ENCODE data around the gene ERCC3. TPM values are rescaled to one million over a fixed set of nuclear protein-coding genes. Genes with fewer than 3 reads are reported as not detected.

The ERCC3 gene
- total RNA-seq, 1 experiment from 2014 or later: 48.1 TPM

DNA sequence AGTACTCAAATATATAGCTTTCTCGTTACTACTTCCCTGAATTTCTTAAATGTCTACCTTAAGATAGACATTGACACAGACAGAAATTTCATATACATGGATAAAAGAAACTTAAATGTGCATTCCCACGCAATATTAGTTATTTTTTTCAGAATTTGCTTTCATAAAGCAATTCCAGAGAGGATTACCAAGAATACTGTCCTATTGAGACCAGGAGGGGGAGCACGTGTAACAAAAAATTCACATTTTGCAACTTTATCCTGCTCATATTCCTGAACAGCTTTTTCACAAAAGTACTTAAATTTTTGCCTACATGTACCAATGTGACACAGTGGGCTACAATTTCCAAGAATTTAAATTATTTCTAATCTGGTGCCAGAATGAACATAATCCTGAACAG lies 30.7 kb upstream of the ERCC3 start:
- ChIA-PET POLR2A (no interaction called here), CTCF (interaction anchor here (0.7 to 2.1 kb wide), 5 partner anchors 16 to 156 kb away, joined by 3 to 10 read pairs (median 4); no protein-coding TSS in a partner anchor)
- Mint-ChIP-seq H3K9me3 (peaks cover 5% of the 10 kb centered on the region), H3K4me3 (no peak overlapping the region), H3K27ac (no peak overlapping the region), H3K36me3 (peaks cover 14% of the 10 kb centered on the region), H3K27me3 (ENCODE audit: low read depth) (no peaks in the 10 kb centered on the region), H3K4me1 (no peaks in the 10 kb centered on the region)
- no peak for DNase-seq (ENCODE audit: low spot score)
- TF ChIP-seq RORB (CRISPR knock-in tag; IDR thresholded peaks at IDR 0.05): no peak
- TF ChIP-seq, protein P1, sequence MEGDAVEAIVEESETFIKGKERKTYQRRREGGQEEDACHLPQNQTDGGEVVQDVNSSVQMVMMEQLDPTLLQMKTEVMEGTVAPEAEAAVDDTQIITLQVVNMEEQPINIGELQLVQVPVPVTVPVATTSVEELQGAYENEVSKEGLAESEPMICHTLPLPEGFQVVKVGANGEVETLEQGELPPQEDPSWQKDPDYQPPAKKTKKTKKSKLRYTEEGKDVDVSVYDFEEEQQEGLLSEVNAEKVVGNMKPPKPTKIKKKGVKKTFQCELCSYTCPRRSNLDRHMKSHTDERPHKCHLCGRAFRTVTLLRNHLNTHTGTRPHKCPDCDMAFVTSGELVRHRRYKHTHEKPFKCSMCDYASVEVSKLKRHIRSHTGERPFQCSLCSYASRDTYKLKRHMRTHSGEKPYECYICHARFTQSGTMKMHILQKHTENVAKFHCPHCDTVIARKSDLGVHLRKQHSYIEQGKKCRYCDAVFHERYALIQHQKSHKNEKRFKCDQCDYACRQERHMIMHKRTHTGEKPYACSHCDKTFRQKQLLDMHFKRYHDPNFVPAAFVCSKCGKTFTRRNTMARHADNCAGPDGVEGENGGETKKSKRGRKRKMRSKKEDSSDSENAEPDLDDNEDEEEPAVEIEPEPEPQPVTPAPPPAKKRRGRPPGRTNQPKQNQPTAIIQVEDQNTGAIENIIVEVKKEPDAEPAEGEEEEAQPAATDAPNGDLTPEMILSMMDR (IDR thresholded peaks at IDR 0.05): peak; percentile 29; the same call in 1 of the 2 replicates
- ATAC-seq: no peak

DNA sequence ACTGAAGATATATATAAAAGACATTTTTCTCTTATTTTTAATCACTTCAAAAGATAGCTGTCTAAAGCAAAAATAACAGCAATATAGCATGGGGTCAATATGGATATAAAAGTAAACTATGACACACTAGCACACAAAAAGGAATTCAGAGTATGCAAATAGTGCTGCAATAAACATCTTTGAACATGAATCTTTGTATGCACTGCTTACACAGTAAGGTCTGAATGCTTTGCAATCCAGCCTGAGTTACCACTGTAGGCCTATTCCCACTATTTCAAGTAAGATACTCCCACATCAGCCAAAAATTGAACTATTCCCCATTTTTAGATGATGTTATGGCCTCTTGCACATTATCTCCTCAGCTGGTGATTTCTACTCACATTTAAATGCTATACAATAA lies 27.4 kb upstream of the ERCC3 start:
- DNase-seq (ENCODE audit: low spot score): no peak
- no peak for TF ChIP-seq NR2C2 (CRISPR knock-in tag; IDR thresholded peaks at IDR 0.05)
- TF ChIP-seq ZNF317 (CRISPR knock-in tag; IDR thresholded peaks at IDR 0.05; ENCODE audit: borderline replicate concordance, low read depth): no peak
- TF ChIP-seq, protein P2, sequence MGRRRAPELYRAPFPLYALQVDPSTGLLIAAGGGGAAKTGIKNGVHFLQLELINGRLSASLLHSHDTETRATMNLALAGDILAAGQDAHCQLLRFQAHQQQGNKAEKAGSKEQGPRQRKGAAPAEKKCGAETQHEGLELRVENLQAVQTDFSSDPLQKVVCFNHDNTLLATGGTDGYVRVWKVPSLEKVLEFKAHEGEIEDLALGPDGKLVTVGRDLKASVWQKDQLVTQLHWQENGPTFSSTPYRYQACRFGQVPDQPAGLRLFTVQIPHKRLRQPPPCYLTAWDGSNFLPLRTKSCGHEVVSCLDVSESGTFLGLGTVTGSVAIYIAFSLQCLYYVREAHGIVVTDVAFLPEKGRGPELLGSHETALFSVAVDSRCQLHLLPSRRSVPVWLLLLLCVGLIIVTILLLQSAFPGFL (CRISPR knock-in tag; IDR thresholded peaks at IDR 0.05; ENCODE audit: borderline replicate concordance): no peak
- no peak for TF ChIP-seq TEAD4 (CRISPR knock-in tag; IDR thresholded peaks at IDR 0.05)
- no peak for TF ChIP-seq NR3C1 (CRISPR knock-in tag; conservative IDR thresholded peaks at IDR 0.05; ENCODE audit: low read depth)
- POLR2A ChIA-PET: no interaction called here
- Mint-ChIP-seq H3K4me1 (no peaks in the 10 kb centered on the region), H3K27me3 (ENCODE audit: low read depth) (no peaks in the 10 kb centered on the region), H3K27ac (no peak overlapping the region), H3K36me3 (peaks cover 24% of the 10 kb centered on the region), H3K4me3 (no peak overlapping the region), H3K9me3 (peaks cover 5% of the 10 kb centered on the region)
- CTCF ChIA-PET: no interaction called here
- ATAC-seq: no peak

DNA sequence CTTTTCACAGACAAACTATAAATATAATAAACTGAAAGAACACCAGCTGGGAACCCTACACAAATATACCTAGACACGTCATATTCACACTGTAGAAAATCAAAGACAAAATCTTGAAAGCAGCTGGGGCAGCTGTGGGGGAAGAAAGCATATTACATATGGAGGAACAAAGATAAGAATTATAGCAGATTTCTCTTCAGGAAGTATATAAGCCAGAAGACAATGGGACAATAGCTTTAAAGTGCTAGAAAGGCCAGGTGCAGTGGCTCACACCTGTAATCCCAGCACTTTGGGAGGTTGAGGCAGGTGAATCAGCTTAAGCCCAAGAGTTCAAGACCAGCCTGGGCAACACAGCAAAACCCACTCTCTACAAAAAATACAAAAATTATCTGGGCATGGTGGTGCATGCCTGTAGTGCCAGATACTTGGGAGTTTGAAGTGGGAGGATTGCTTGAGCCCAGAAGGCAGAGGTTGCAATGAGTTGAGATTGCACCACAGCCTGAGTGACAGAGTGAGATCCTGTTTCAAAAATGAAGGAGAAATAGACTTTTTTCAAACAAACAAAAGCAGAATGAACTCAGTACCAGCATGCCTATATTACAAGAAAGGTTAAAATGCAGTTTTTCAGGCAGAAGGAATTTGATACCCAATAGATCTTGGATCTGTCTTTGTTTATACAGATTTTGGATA lies 26.8 kb upstream of the ERCC3 start:
- POLR2A ChIA-PET: no interaction called here
- Mint-ChIP-seq H3K9me3 (peaks cover 5% of the 10 kb centered on the region), H3K36me3 (peaks cover 24% of the 10 kb centered on the region), H3K4me1 (no peaks in the 10 kb centered on the region), H3K4me3 (no peak overlapping the region), H3K27ac (no peak overlapping the region), H3K27me3 (ENCODE audit: low read depth) (no peaks in the 10 kb centered on the region)
- CTCF ChIA-PET: no interaction called here
- DNase-seq (ENCODE audit: low spot score) (no peak), ATAC-seq (no peak)
- 0 out of 2 replicates have a peak, but pooled peaks have one; percentile 52 for TF ChIP-seq ZNF317 (CRISPR knock-in tag; IDR thresholded peaks at IDR 0.05; ENCODE audit: borderline replicate concordance, low read depth)
- TF ChIP-seq OVOL2 (CRISPR knock-in tag; IDR thresholded peaks at IDR 0.05; ENCODE audit: borderline replicate concordance): no peak

DNA sequence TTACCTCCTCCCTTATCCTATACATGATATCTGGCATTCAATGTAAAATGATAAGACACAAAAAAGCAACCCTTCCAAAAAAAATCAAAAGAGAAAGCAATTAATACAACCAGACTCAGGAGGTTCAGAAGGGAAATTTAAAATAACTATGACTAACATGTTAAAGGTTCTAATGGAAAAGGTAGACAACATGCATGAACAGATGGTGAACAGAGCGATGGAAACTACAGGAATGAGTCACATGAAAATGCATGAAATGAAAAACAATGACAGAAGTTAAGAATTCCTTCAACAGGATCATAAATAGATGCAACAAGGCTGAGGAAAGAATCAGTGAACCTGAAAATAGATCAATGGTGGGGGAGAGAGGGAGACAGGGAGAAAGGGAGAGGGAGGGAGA lies 26.1 kb upstream of the ERCC3 start:
- ATAC-seq (no peak), DNase-seq (ENCODE audit: low spot score) (no peak)
- Mint-ChIP-seq H3K9me3 (peaks cover 5% of the 10 kb centered on the region), H3K4me1 (no peaks in the 10 kb centered on the region), H3K36me3 (peaks cover 27% of the 10 kb centered on the region), H3K4me3 (no peak overlapping the region), H3K27me3 (ENCODE audit: low read depth) (no peaks in the 10 kb centered on the region), H3K27ac (no peak overlapping the region)
- ChIA-PET POLR2A (interaction anchor here (0.6 kb wide), 1 partner anchor 110 kb away, joined by 3 read pairs; no protein-coding TSS in a partner anchor), CTCF (no interaction called here)
- TF ChIP-seq, protein P3, sequence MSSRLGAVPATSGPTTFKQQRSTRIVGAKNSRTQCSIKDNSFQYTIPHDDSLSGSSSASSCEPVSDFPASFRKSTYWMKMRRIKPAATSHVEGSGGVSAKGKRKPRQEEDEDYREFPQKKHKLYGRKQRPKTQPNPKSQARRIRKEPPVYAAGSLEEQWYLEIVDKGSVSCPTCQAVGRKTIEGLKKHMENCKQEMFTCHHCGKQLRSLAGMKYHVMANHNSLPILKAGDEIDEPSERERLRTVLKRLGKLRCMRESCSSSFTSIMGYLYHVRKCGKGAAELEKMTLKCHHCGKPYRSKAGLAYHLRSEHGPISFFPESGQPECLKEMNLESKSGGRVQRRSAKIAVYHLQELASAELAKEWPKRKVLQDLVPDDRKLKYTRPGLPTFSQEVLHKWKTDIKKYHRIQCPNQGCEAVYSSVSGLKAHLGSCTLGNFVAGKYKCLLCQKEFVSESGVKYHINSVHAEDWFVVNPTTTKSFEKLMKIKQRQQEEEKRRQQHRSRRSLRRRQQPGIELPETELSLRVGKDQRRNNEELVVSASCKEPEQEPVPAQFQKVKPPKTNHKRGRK (CRISPR knock-in tag; IDR thresholded peaks at IDR 0.05; ENCODE audit: borderline replicate concordance): no peak
- TF ChIP-seq ZNF232 (CRISPR knock-in tag; IDR thresholded peaks at IDR 0.05): no peak
- TF ChIP-seq SOX15 (CRISPR knock-in tag; IDR thresholded peaks at IDR 0.05): no peak
- TF ChIP-seq, protein P4, sequence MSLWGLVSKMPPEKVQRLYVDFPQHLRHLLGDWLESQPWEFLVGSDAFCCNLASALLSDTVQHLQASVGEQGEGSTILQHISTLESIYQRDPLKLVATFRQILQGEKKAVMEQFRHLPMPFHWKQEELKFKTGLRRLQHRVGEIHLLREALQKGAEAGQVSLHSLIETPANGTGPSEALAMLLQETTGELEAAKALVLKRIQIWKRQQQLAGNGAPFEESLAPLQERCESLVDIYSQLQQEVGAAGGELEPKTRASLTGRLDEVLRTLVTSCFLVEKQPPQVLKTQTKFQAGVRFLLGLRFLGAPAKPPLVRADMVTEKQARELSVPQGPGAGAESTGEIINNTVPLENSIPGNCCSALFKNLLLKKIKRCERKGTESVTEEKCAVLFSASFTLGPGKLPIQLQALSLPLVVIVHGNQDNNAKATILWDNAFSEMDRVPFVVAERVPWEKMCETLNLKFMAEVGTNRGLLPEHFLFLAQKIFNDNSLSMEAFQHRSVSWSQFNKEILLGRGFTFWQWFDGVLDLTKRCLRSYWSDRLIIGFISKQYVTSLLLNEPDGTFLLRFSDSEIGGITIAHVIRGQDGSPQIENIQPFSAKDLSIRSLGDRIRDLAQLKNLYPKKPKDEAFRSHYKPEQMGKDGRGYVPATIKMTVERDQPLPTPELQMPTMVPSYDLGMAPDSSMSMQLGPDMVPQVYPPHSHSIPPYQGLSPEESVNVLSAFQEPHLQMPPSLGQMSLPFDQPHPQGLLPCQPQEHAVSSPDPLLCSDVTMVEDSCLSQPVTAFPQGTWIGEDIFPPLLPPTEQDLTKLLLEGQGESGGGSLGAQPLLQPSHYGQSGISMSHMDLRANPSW (CRISPR knock-in tag; conservative IDR thresholded peaks at IDR 0.05; ENCODE audit: low read depth): no peak
- TF ChIP-seq ESRRA (CRISPR knock-in tag; IDR thresholded peaks at IDR 0.05; ENCODE audit: borderline replicate concordance): no peak
- no peak for TF ChIP-seq SMAD3 (CRISPR knock-in tag; IDR thresholded peaks at IDR 0.05; ENCODE audit: borderline replicate concordance)
- TF ChIP-seq, protein P5, sequence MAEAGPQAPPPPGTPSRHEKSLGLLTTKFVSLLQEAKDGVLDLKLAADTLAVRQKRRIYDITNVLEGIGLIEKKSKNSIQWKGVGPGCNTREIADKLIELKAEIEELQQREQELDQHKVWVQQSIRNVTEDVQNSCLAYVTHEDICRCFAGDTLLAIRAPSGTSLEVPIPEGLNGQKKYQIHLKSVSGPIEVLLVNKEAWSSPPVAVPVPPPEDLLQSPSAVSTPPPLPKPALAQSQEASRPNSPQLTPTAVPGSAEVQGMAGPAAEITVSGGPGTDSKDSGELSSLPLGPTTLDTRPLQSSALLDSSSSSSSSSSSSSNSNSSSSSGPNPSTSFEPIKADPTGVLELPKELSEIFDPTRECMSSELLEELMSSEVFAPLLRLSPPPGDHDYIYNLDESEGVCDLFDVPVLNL (CRISPR knock-in tag; IDR thresholded peaks at IDR 0.05; ENCODE audit: borderline replicate concordance, low read depth): no peak
- TF ChIP-seq, protein P6, sequence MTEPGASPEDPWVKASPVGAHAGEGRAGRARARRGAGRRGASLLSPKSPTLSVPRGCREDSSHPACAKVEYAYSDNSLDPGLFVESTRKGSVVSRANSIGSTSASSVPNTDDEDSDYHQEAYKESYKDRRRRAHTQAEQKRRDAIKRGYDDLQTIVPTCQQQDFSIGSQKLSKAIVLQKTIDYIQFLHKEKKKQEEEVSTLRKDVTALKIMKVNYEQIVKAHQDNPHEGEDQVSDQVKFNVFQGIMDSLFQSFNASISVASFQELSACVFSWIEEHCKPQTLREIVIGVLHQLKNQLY (CRISPR knock-in tag; IDR thresholded peaks at IDR 0.05): no peak
- no peak for TF ChIP-seq ZNF138 (CRISPR knock-in tag; conservative IDR thresholded peaks at IDR 0.05)
